Ishikawa (cell line): Measurements from ENCODE around the gene LAMP5.

Experiments
- CREB1 ChIP-seq: IDR thresholded peaks from 2 replicates; pipeline ENCODE4 v1.6.1; 2012; ENCODE audit warnings: low read depth
- RAD21 ChIP-seq: IDR thresholded peaks from 2 replicates; pipeline ENCODE4 v1.6.1; 2012; ENCODE audit warnings: low read depth
- TAF1 ChIP-seq: IDR thresholded peaks from 2 replicates; pipeline ENCODE4 v1.6.1; 2012; ENCODE audit warnings: low read depth, mild to moderate bottlenecking
- YY1 ChIP-seq: IDR thresholded peaks from 2 replicates; pipeline ENCODE4 v1.6.1; 2012; ENCODE audit warnings: low read depth
- TF ChIP-seq, protein P1 (sequence below): IDR thresholded peaks from 2 replicates; pipeline ENCODE4 v1.6.1; 2012; ENCODE audit warnings: low read depth, mild to moderate bottlenecking

DNA sequence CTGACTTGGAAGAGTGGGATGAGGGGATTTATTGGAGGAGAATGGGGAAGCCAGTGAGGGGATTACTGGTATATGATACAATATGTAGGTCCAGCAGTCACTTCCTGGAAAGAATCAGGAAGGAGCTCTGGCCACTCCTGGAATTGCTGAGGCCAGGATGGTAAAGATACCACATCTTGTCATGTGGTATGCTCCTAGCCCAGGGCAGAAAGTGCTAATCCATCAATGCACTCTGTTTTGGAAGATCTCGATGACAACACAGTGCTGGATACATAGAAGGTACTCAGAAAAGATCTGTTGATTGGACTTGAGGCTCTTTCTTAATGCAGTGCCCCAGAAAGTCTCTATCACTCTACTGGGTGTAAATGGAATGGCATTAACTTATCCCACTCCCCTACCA, 52.6 kb downstream of the LAMP5 start:
- TF ChIP-seq CREB1 (no peak), RAD21 (no peak), TAF1 (no peak), YY1 (no peak)
- TF ChIP-seq, protein P1, sequence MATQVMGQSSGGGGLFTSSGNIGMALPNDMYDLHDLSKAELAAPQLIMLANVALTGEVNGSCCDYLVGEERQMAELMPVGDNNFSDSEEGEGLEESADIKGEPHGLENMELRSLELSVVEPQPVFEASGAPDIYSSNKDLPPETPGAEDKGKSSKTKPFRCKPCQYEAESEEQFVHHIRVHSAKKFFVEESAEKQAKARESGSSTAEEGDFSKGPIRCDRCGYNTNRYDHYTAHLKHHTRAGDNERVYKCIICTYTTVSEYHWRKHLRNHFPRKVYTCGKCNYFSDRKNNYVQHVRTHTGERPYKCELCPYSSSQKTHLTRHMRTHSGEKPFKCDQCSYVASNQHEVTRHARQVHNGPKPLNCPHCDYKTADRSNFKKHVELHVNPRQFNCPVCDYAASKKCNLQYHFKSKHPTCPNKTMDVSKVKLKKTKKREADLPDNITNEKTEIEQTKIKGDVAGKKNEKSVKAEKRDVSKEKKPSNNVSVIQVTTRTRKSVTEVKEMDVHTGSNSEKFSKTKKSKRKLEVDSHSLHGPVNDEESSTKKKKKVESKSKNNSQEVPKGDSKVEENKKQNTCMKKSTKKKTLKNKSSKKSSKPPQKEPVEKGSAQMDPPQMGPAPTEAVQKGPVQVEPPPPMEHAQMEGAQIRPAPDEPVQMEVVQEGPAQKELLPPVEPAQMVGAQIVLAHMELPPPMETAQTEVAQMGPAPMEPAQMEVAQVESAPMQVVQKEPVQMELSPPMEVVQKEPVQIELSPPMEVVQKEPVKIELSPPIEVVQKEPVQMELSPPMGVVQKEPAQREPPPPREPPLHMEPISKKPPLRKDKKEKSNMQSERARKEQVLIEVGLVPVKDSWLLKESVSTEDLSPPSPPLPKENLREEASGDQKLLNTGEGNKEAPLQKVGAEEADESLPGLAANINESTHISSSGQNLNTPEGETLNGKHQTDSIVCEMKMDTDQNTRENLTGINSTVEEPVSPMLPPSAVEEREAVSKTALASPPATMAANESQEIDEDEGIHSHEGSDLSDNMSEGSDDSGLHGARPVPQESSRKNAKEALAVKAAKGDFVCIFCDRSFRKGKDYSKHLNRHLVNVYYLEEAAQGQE, result no peak
